HepG2 (cell line): ENCODE data around the gene CCDC86. TPM values are rescaled to one million over a fixed set of nuclear protein-coding genes. Genes with fewer than 3 reads are reported as not detected.

ENCODE experiments used
- ATAC-seq: fragments of 200-7000 bp; cut with Tn5 transposase; 3 replicates; pipeline ENCODE4 v1.9.1; 2020; ENCODE audit warnings: mild to moderate bottlenecking, moderate library complexity
- BruUV-seq: library from RNA; stranded (reverse); fragments of 400-500 nt; replicated peaks from 2 replicates; lab custom pipeline; 2021; lab: Mats Ljungman, UMichigan
- CTCF ChIA-PET: fragments of 300-600 bp; formaldehyde crosslinking; extraction: SDS; loops from one replicate; lab custom pipeline; 2021; ENCODE audit warnings: low total read pairs, inconsistent platforms, low intra/inter-chr PET ratio; lab: Yijun Ruan, JAX
- POLR2A ChIA-PET: fragments of 350-600 bp; sonication (Branson Sonifier 250); formaldehyde crosslinking; loops from one replicate; lab custom pipeline; 2020; ENCODE audit warnings: antibody characterized with exemption, inconsistent platforms; lab: Yijun Ruan, JAX
- DNase-seq: peaks from one replicate; pipeline ENCODE4 v3.0.0-alpha.2; 2015; ENCODE audit warnings: low spot score
- FAIRE-seq: peaks from 3 replicates; lab custom pipeline; 2011; peaks lifted over from hg19 to GRCh38; lab: Jason Lieb, UNC
- H2AFZ ChIP-seq: one replicate; pipeline ENCODE4 v1.6.1; 2011; ENCODE audit warnings: low read length, inconsistent platforms
- H3K27ac ChIP-seq: fragments of 300-600 bp; 3 replicates; pipeline ENCODE4 v1.8.0; 2011; ENCODE audit warnings: mixed run types, mild to moderate bottlenecking, mixed read lengths, low read length, inconsistent platforms; ENCODE audit not compliant: insufficient read depth; ENCODE audit errors: extremely low read length
- H3K27me3 ChIP-seq, 2 experiments: fragments of 200-600 bp in 1 of 2; 2 replicates in 1 of 2; 3 replicates in 1 of 2; pipeline versions ENCODE4 v1.6.0 to v1.8.0; 2011; ENCODE audit warnings: low read length in 2 of 2, mild to moderate bottlenecking in 2 of 2, moderate library complexity in 2 of 2, inconsistent platforms in 1 of 2; ENCODE audit not compliant: insufficient read depth in 2 of 2, control insufficient read depth in 1 of 2
- H3K36me3 ChIP-seq, 2 experiments: fragments of 200-600 bp in 1 of 2; replicated peaks in 1 of 2; 2 replicates in 1 of 2; 3 replicates in 1 of 2; pipeline versions ENCODE4 v1.5.1 to v1.8.0; 2011; ENCODE audit warnings: low read length in 2 of 2, inconsistent platforms in 1 of 2; ENCODE audit not compliant: insufficient read depth in 2 of 2, control insufficient read depth in 1 of 2
- H3K4me1 ChIP-seq: 2 replicates; pipeline ENCODE4 v1.5.1; 2012; ENCODE audit warnings: low read length, inconsistent platforms; ENCODE audit not compliant: insufficient read depth
- H3K4me2 ChIP-seq: 2 replicates; pipeline ENCODE4 v1.6.0; 2011; ENCODE audit warnings: low read depth, low read length, inconsistent platforms
- H3K4me3 ChIP-seq, 3 experiments: fragments of 200-600 bp in 1 of 3; sonication (generic), shearing (Covaris generic) in 1 of 3; replicated peaks in 1 of 3; 2 replicates each; pipeline ENCODE4 v1.5.1; 2011 to 2016; ENCODE audit warnings: low read length in 3 of 3, inconsistent platforms in 2 of 3, low read depth in 2 of 3, mild to moderate bottlenecking in 2 of 3, control low read depth in 1 of 3, mixed read lengths in 1 of 3; ENCODE audit not compliant: insufficient read depth in 1 of 3
- H3K79me2 ChIP-seq: one replicate; pipeline ENCODE4 v1.6.1; 2011; ENCODE audit warnings: low read length, inconsistent platforms; ENCODE audit not compliant: insufficient read depth
- H3K9ac ChIP-seq: 2 replicates; pipeline ENCODE4 v1.6.0; 2011; ENCODE audit warnings: mild to moderate bottlenecking, low read depth, low read length, inconsistent platforms; ENCODE audit not compliant: insufficient read depth
- H3K9me3 ChIP-seq: 2 replicates; pipeline ENCODE4 v1.5.1; 2012; ENCODE audit warnings: mild to moderate bottlenecking, low read length
- H4K20me1 ChIP-seq: 2 replicates; pipeline ENCODE4 v1.6.0; 2011; ENCODE audit warnings: inconsistent platforms, mild to moderate bottlenecking, low read length, moderate library complexity; ENCODE audit not compliant: insufficient read depth
- CSRNP2 ChIP-seq: sonication (generic); formaldehyde crosslinking; conservative IDR thresholded peaks from 2 replicates; pipeline ENCODE4 v1.8.0; 2022; ENCODE audit warnings: low read depth, missing genetic modification reagents
- RFX1 ChIP-seq: fragments of 450-650 bp; IDR thresholded peaks from 2 replicates; pipeline ENCODE4 v1.6.1; 2017
- RFX3 ChIP-seq: IDR thresholded peaks from 2 replicates; pipeline ENCODE4 v1.6.1; 2016; ENCODE audit warnings: missing biosample characterization, missing genetic modification reagents
- TAF1 ChIP-seq: sonication (generic); formaldehyde crosslinking; IDR thresholded peaks from 2 replicates; pipeline ENCODE4 v1.4.0; 2020; ENCODE audit warnings: missing genetic modification reagents
- THYN1 ChIP-seq: sonication (generic); formaldehyde crosslinking; IDR thresholded peaks from 2 replicates; pipeline ENCODE4 v1.8.1; 2023; ENCODE audit warnings: low read depth, mild to moderate bottlenecking, moderate library complexity, missing genetic modification reagents, borderline replicate concordance
- ZNF34 ChIP-seq: sonication (generic); formaldehyde crosslinking; IDR thresholded peaks from 2 replicates; pipeline ENCODE4 v1.4.0; 2020; ENCODE audit warnings: mild to moderate bottlenecking, missing genetic modification reagents, borderline replicate concordance
- ZNF713 ChIP-seq: sonication (generic); formaldehyde crosslinking; IDR thresholded peaks from 2 replicates; pipeline ENCODE4 v1.4.0; 2020; ENCODE audit warnings: mild to moderate bottlenecking, missing genetic modification reagents
- ZNF75D ChIP-seq: sonication (generic); formaldehyde crosslinking; IDR thresholded peaks from 2 replicates; pipeline ENCODE4 v1.8.1; 2023; ENCODE audit warnings: missing genetic modification reagents, mild to moderate bottlenecking, borderline replicate concordance
- WGBS: methylation state at CpG from one replicate; pipeline ENCODE4 v1.1.6; 2017; ENCODE audit warnings: low lambda C conversion rate; 5-methylcytosine and 5-hydroxymethylcytosine counted together
- in situ Hi-C: cut with HindIII; loops from 2 replicates; pipeline ENCODE4 v1.10.0; 2017; ENCODE audit warnings: low pct_unique_long_range_greater_than_20kb; ENCODE audit not compliant: extremely low pct_ligation_motif_present
- intact Hi-C: fragments of 100-400 bp; cut with micrococcal nuclease; formaldehyde crosslinking; loops from one replicate; pipeline ENCODE4 v1.10.0; 2022; ENCODE audit not compliant: unreplicated experiment
- polyA plus RNA-seq, 8 experiments: library from polyadenylated mRNA; depleted of rRNA in 3 of 8; stranded (reverse) in 7 of 8; unstranded in 1 of 8; fragments of >200 nt; fragmentation: Illumina TruSeq in 4 of 8; extraction: Trizol in 4 of 8; gene quantifications; 2 replicates each; pipeline versions ENCODE4 v1.2.1 to v1.2.3, GENCODE V29; 2011 to 2016; ENCODE audit warnings: low read depth in 4 of 8, missing spikeins in 1 of 8, mixed read lengths in 1 of 8; ENCODE audit not compliant: insufficient read depth in 1 of 8
- total RNA-seq, 5 experiments: library from RNA; depleted of rRNA; stranded (reverse); fragments of >200 nt; fragmentation: Illumina TruSeq; extraction: Trizol; gene quantifications; 2 replicates each; pipeline ENCODE4 v1.2.3, GENCODE V29; 2016; ENCODE audit warnings: low read depth in 1 of 5

The CCDC86 gene
- total and polyA plus RNA-seq, 2 of the 13 experiments (the other 11 are each of a cell fraction or from before 2014, with no cell fraction given): 33.8 to 37.6 TPM

GRCh38 chr11:60870276-60870675, 28.4 kb downstream of the CCDC86 start:
- no peaks in the 10 kb centered on the region for H3K9me3 ChIP-seq
- no peaks in the 10 kb centered on the region for H3K36me3 ChIP-seq
- ATAC-seq (no peak), FAIRE-seq (no peak), DNase-seq (no peak)
- H3K9ac ChIP-seq: no peak overlapping the region
- no peak overlapping the region for H2AFZ ChIP-seq
- H3K27me3 ChIP-seq: peaks cover 0 to 5% of the 10 kb centered on the region in 2 experiments; a peak in 1 of 5 replicates
- no peaks in the 10 kb centered on the region for H3K79me2 ChIP-seq
- CTCF ChIA-PET: no interaction called here
- WGBS: 50% methylated on average over 2 of the region's 3 CpGs
- no peaks in the 10 kb centered on the region for H4K20me1 ChIP-seq
- no peak overlapping the region for H3K4me2 ChIP-seq
- H3K27ac ChIP-seq: no peak overlapping the region
- TF ChIP-seq RFX1 (peak; percentile 70), RFX3 (CRISPR knock-in tag) (peak; percentile 64), ZNF75D (CRISPR knock-in tag) (no peak)
- peaks cover 48% of the 10 kb centered on the region for H3K4me1 ChIP-seq
- POLR2A ChIA-PET: no interaction called here
- intact Hi-C loops: no loop called here
- no peak overlapping the region for H3K4me3 ChIP-seq
- in situ Hi-C loops: no loop called here
- no TSS peak for BruUV-seq

- ATAC-seq (no peak), FAIRE-seq (no peak)
These were observed 28.9 kb downstream of the CCDC86 start for GRCh38 chr11:60870733-60871377.

More at GRCh38 chr11:60870733-60871377, 28.9 kb downstream of the CCDC86 start:
- H3K79me2 ChIP-seq: no peaks in the 10 kb centered on the region
- WGBS: 89% methylated on average over 6 of the region's 13 CpGs
- ChIA-PET POLR2A (interaction anchor here (1.6 kb wide), 1 partner anchor 17 kb away, joined by 4 read pairs; no protein-coding TSS in a partner anchor), CTCF (no interaction called here)
- no peak for DNase-seq
- H3K27me3 ChIP-seq: peaks cover 0 to 5% of the 10 kb centered on the region in 2 experiments; a peak in 1 of 5 replicates
- H2AFZ ChIP-seq: no peak overlapping the region
- peaks cover 48% of the 10 kb centered on the region for H3K4me1 ChIP-seq
- in situ Hi-C loops (no loop called here), intact Hi-C loops (no loop called here)
- no peak overlapping the region for H3K4me2 ChIP-seq
- no peak overlapping the region for H3K4me3 ChIP-seq
- H3K9me3 ChIP-seq: no peaks in the 10 kb centered on the region
- H3K27ac ChIP-seq: no peak overlapping the region
- H4K20me1 ChIP-seq: no peaks in the 10 kb centered on the region
- no TSS peak for BruUV-seq
- H3K36me3 ChIP-seq: no peaks in the 10 kb centered on the region
- no peak overlapping the region for H3K9ac ChIP-seq
- TF ChIP-seq ZNF34 (CRISPR knock-in tag) (no peak), ZNF713 (CRISPR knock-in tag) (no peak), CSRNP2 (CRISPR knock-in tag) (no peak), TAF1 (CRISPR knock-in tag) (no peak), THYN1 (CRISPR knock-in tag) (no peak)
